Activated CD8-positive, alpha-beta T cell treated with anti-CD3 and anti-CD28 coated beads for 36 hours (primary cell): Measurements from ENCODE around the gene COX6B2. TPM values are rescaled to one million over a fixed set of nuclear protein-coding genes. Genes with fewer than 3 reads are reported as not detected.

ENCODE experiments used
- ATAC-seq: fragments of 200-7000 bp; cut with Tn5 transposase; one replicate; pipeline ENCODE4 v1.10.0; 2021; ENCODE audit warnings: mild to moderate bottlenecking, moderate library complexity
- CTCF ChIA-PET: fragments of 350-600 bp; sonication (Branson Sonifier 250); formaldehyde crosslinking; loops from one replicate; lab custom pipeline; 2021; ENCODE audit warnings: antibody characterized with exemption; lab: Charles Lee
- POLR2A ChIA-PET: fragments of 350-600 bp; sonication (Branson Sonifier 250); formaldehyde crosslinking; loops from one replicate; lab custom pipeline; 2021; ENCODE audit warnings: antibody characterized with exemption; lab: Charles Lee
- DNase-seq: peaks from one replicate; pipeline ENCODE4 v3.0.0-alpha.2; 2020
- H3K27ac Mint-ChIP-seq: one replicate; pipeline ENCODE4 v1.8.0; 2021; ENCODE audit warnings: mild to moderate bottlenecking, mixed read lengths
- H3K27me3 Mint-ChIP-seq: one replicate; pipeline ENCODE4 v1.8.0; 2021; ENCODE audit warnings: mixed read lengths
- H3K36me3 Mint-ChIP-seq: one replicate; pipeline ENCODE4 v1.8.0; 2021; ENCODE audit warnings: low read depth, mixed read lengths
- H3K4me1 Mint-ChIP-seq: one replicate; pipeline ENCODE4 v1.8.0; 2021; ENCODE audit warnings: low read depth, mixed read lengths
- H3K4me3 Mint-ChIP-seq: one replicate; pipeline ENCODE4 v1.8.0; 2021; ENCODE audit warnings: mild to moderate bottlenecking, moderate library complexity, mixed read lengths
- H3K9me3 Mint-ChIP-seq: one replicate; pipeline ENCODE4 v1.8.0; 2021; ENCODE audit warnings: mixed read lengths
- CTCF ChIP-seq: fragments of 200-600 bp; IDR thresholded peaks from one replicate; pipeline ENCODE4 v1.8.0; 2022; ENCODE audit warnings: antibody characterized with exemption, mild to moderate bottlenecking
- intact Hi-C: fragments of 100-400 bp; cut with micrococcal nuclease; formaldehyde crosslinking; loops from one replicate; pipeline ENCODE4 v1.10.0; 2022
- total RNA-seq, 2 experiments: library from RNA; stranded (reverse); gene quantifications; one replicate each; pipeline ENCODE4 v1.2.3, GENCODE V29; 2021

Gene COX6B2
- total RNA-seq, 2 experiments from 2014 or later = not detected

GRCh38 chr19:55341171-55341588 lies 13.3 kb downstream of the COX6B2 start:
- ChIA-PET CTCF (interaction anchor here (0.7 to 1.8 kb wide), 3 partner anchors 9 to 43 kb away, joined by 3 to 5 read pairs (median 3); partner anchors contain the start of gene TMEM238), POLR2A (interaction anchor here (0.6 to 1.7 kb wide), 3 partner anchors 42 to 82 kb away, joined by 3 to 6 read pairs (median 3); partner anchors contain the start of gene PPP6R1)
- Mint-ChIP-seq H3K27ac (peak overlapping the region; percentile 91), H3K27me3 (peaks cover 3% of the 10 kb centered on the region), H3K4me3 (peak overlapping the region; percentile 90), H3K9me3 (no peaks in the 10 kb centered on the region), H3K36me3 (peaks cover 18% of the 10 kb centered on the region), H3K4me1 (peaks cover 12% of the 10 kb centered on the region)
- DNase-seq = peak; percentile 80
- intact Hi-C loops = no loop called here
- no peak for TF ChIP-seq CTCF
- no peak for ATAC-seq

DNA sequence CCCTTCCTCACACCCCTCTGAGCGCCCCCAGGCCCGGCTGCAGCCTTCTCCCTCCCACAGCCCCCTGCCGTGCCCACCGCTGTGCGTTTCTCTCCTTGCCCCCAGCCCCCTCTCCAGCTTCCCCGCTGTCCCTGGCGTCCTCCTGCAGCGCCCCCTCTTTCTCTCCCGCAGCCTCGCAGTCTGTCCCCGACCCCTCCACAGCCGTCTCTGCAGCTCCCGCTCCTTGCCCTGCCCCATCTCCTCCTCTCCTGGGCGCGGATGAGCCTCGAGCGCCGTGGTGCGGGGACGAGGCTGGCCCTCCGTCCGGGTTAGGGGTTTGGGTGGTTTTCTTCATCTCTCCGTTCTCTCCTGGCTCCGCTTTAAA lies 13.8 kb downstream of the COX6B2 start:
- POLR2A ChIA-PET = interaction anchor here (1.2 to 1.7 kb wide), 2 partner anchors 43 to 81 kb away, joined by 3 to 6 read pairs; partner anchors contain the start of gene PPP6R1

GRCh38 chr19:55339889-55340783 lies 14.4 kb downstream of the COX6B2 start:
- TF ChIP-seq CTCF = no peak
- Mint-ChIP-seq H3K36me3 (peaks cover 16% of the 10 kb centered on the region), H3K27me3 (peaks cover 4% of the 10 kb centered on the region), H3K9me3 (no peaks in the 10 kb centered on the region), H3K27ac (peak overlapping the region; percentile 98), H3K4me3 (peak overlapping the region; percentile 90), H3K4me1 (peaks cover 12% of the 10 kb centered on the region)
- CTCF ChIA-PET = interaction anchor here (0.7 to 2.3 kb wide), 10 partner anchors 9 to 180 kb away, joined by 3 to 25 read pairs (median 4); partner anchors contain the start of gene TMEM238
- POLR2A ChIA-PET = interaction anchor here (0.7 to 3.9 kb wide), 12 partner anchors 9 to 85 kb away, joined by 3 to 22 read pairs (median 6); partner anchors contain the start of genes PPP6R1 and TMEM238
- ATAC-seq (no peak), DNase-seq (peak; percentile 54)
- intact Hi-C loops = no loop called here

More for the DNA sequence above, 13.8 kb downstream of the COX6B2 start:
- peaks cover 12% of the 10 kb centered on the region for H3K4me1 Mint-ChIP-seq
- TF ChIP-seq CTCF = peak; percentile 10
- ATAC-seq (no peak), DNase-seq (peak; percentile 53)
- peaks cover 18% of the 10 kb centered on the region for H3K36me3 Mint-ChIP-seq
- H3K4me3 Mint-ChIP-seq = peak overlapping the region; percentile 90
- H3K27me3 Mint-ChIP-seq = peaks cover 4% of the 10 kb centered on the region
- H3K27ac Mint-ChIP-seq = peak overlapping the region; percentile 91
- intact Hi-C loops = no loop called here
- H3K9me3 Mint-ChIP-seq = no peaks in the 10 kb centered on the region
- CTCF ChIA-PET = interaction anchor here (0.7 to 1.8 kb wide), 3 partner anchors 9 to 44 kb away, joined by 3 to 5 read pairs (median 3); partner anchors contain the start of gene TMEM238

DNA sequence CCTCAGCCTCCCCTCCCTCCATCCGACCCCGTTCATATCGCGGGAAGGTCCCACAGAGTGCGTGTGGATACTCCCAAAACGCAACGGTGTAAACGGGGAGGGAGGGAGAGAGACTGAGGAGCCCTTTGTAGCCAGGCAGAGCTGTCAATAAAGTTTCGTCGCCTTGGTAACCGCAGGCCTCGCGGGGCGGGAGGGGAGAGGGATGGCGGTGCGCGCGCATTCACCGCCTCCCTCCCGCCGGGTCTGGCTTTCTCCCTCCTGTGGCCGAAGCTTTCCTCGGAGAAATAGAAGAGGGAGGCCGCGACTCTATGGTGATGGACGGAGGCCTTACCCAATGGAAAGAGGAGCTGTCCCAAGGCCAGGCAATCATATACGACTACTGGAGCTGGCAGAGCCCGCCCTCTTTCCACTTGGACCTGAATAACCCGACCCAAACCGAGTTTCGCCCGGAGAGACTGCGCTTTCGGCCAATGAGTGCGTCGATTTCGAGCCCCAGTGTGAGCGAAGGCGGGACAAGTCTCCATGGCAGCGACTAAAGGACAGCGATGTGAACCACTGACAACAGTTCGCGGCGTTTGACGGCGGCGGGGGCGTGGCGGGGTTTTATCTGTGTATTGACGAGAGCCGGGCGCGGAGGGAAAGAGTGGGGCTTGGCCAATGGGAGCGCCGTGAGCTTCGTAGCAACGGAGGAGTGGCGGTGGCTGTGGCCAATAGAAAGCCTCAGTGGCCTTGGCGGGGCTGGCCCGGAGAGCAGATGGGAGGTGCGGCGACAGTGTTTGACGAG lies 15.2 kb downstream of the COX6B2 start, which contains the start of gene KMT5C:
Gene KMT5C, plus strand, starts transcription at position 772 of the 784 bp plus-strand sequence. CDS start 2,061 bp downstream, outside the sequence.
- Mint-ChIP-seq H3K27ac (peak within 1 kb of the TSS; percentile 98), H3K4me1 (peaks cover 12% of the 10 kb centered on the region), H3K4me3 (peak within 1 kb of the TSS; percentile 90), H3K9me3 (no peaks in the 10 kb centered on the region), H3K27me3 (peaks cover 4% of the 10 kb centered on the region), H3K36me3 (peaks cover 12% of the 10 kb centered on the region)
- intact Hi-C loops = no loop called here
- POLR2A ChIA-PET = interaction anchor here (0.6 to 3.9 kb wide), 23 partner anchors 10 to 126 kb away, joined by 3 to 22 read pairs (median 4); partner anchors contain the start of genes PPP6R1, TMEM238 and UBE2S
- ATAC-seq = peak; percentile 84
- no peak for TF ChIP-seq CTCF
- CTCF ChIA-PET = interaction anchor here (0.7 to 2.3 kb wide), 14 partner anchors 8 to 179 kb away, joined by 3 to 25 read pairs (median 4); partner anchors contain the start of genes HSPBP1 and TMEM238
- peak; percentile 100 for DNase-seq
